ENCODE results near the gene ING4. TPM values are rescaled to one million over a fixed set of nuclear protein-coding genes. Genes with fewer than 3 reads are reported as not detected.
A peak's percentile ranks its signal among the peaks of the same experiment; 100 is the strongest.

ING4 gene
- polyA plus RNA-seq, 3 donors, result 125 to 134 (median 128) TPM

DNA sequence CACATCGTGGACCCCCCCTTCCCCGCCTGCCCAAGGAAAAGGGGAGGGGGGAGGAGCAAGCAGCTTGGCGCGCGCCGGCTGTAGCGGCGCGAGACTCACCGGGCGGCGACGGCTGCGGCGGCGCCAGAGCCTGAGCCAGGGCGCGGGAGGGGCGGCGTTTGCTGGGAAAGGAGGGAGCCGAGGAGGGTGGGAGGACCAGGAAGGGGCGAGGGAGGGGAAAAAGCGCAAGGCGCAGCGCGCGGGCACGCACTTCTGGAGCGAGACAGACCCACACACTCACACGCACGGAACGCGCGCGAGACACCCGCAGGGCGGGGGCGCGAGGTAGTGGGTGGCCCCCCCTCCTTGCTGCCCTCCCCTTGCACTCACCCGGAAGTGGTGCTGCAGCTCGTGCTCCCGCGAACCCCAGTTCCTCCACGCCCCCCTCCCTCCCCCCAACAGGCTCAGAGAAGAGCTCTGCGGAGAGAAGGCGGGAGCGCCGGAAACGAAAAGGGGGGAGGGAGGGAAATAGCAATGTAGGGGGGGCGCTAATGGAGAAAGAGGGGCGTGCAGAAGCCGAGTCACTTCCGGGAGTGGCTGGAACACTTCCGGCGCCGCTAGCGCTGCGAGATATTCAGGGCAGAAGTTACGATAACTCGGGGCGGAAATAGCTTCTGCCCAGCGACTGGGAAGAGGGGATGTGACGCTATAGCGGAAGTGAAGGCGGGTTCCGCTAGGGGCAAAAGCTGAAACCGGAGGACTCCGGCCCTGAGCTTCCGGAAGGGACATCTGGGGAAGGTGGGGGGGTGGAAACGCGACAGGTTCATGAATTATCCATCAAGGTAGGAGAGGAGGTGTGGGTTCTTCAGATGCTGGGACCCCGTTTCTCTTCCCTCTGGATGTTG, 26.3 kb upstream of the ING4 start, which contains the start of gene ZNF384:
Gene ZNF384 (minus strand): TSS at position 377 of the 884 bp plus-strand sequence. CDS start 9,855 bp downstream, outside the sequence.
- peak; percentile 97 to 99 (median 99) for DNase-seq (ENCODE audit: low read depth in 3 of 3, low spot score in 2 of 3)

DNA sequence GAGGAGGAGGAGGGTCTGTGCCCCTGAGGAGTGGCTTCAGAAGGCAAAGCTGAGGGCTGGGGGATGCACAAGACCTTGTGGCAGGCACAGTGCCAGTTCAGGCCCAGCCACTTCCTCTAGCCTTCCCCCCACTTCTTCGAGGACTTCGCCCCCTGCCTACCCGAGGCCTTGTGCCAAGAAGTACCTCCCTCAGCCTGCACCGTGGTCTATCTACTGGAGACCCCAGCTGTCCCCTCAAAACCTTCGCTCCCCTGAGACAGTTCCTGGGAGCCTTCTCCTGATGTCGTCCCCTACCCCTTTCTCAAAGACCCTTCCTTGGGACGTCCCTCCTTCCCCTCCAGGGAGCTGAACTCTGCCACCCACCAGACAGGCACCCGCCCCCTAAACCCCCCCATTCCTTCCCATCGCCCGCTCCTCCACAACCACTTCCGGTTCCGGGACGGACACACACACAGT, 25.7 kb upstream of the ING4 start:
- DNase-seq (ENCODE audit: low read depth in 3 of 3, low spot score in 2 of 3), result peak in 1 of 3 donors; percentile 23

GRCh38 chr12:6685814-6686213, 22.9 kb upstream of the ING4 start:
- no peak for DNase-seq (ENCODE audit: low read depth in 3 of 3, low spot score in 2 of 3)

DNA sequence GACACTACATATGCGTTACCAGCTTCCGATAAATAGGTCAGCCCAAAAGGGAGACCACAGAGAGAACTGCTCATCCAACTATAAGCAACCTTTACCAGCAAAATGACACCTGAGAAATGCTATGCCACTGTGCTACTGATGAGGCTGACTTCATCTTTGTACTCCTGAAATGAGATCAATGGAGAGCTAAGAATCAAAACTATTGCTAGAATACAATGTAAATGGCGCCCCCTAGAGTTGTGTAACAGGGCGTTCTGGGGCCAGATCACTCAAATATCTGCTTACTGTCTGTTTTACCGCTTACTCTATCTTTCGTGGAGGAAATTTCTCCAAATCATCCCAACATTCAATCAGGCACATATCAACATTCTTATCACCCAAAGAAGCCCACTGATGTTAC, 21.7 kb upstream of the ING4 start:
- DNase-seq (ENCODE audit: low read depth in 3 of 3, low spot score in 2 of 3), result no peak

DNA sequence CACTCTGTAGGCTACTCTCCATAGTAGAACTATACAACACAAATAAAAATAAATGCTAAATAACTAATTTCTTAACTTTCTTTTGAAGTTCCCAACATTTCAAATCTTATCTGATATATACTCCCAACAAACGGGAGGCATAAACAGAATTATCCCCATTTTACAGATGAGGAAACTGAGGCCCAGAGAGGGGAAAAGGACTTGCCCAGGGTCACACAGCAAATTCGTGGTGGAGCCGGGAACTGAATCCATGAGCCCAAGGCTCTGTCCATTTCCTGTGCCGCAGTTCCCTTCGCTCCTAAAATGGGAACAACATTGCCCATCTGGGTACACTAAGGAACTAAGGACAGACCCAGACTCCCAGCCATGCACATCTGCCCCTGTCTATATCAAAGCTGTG, 14.0 kb upstream of the ING4 start:
- DNase-seq (ENCODE audit: low read depth in 3 of 3, low spot score in 2 of 3), result no peak

DNA sequence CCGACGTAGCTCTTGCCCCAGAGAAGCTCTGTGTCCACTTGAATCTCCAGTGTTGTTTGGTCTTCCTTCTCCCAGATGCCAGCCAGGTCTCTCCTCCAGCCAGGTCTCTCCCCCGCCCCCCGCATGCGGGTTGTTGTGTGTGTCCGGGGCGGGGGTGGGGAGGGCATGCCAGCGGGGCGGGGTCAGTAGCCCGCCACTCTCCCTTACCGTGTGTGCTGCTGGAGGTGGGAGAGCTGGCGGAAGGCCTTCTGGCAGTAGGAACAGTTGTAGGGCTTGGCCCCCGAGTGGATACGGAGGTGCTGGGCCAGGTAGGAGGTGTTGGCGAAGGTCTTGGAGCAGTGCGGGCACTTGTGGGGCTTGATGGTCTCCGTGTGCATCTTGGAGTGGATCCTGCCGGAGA, 9.2 kb upstream of the ING4 start:
- DNase-seq (ENCODE audit: low read depth in 3 of 3, low spot score in 2 of 3), result no peak

DNA sequence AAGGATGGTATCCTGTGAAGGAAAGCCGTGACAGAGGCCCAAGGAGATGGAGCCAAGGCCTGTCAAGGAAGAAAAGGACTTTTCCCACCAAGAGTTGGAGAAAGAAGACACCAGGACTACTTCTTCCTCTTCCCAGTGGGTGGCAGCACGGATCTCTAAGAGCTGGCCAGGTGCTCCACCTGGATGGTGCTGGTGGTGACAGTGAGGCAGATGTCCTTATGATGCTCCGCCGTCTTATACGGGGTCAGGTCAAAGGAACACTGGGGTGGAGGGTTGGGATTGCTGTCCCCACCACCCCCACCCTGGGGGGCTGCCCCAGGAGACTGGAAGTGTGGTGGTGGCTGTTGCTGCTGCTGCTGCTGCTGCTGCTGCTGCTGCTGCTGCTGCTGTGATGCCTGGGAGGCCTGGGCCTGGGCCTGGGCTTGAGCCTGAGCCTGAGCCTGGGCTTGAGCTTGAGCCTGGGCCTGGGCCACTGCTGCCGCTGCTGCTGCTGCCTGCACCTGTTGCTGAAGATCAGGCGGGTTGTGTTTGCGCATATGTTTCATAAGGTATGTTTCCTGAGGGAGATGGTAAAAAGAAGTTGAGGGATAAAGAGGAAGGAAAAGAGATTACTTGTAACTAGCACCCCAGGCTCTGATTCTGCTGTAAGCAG, 4.8 kb upstream of the ING4 start:
- DNase-seq (ENCODE audit: low read depth in 3 of 3, low spot score in 2 of 3), result no peak

- no peak for DNase-seq (ENCODE audit: low read depth in 3 of 3, low spot score in 2 of 3)
Measured at GRCh38 chr12:6666211-6666610, 3.3 kb upstream of the ING4 start.

DNA sequence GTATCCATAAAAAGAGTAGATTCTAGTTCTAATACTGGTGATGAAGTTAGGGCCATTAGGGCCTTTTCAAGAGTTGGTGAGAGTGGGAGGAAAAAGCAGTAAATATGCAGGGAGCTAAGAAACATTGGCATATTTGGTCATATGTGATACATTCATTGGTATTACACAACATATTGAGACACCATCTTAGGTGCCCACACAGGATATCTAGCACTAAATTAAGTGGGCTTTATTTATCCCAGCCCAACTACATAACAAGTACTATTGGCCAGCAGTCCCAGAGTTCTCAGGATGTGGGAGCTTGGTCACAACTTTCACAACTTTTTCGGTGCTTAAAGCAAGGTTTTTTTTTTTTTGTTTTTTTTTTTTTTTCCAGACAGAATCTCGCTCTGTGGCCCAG, 2.0 kb upstream of the ING4 start:
- DNase-seq (ENCODE audit: low read depth in 3 of 3, low spot score in 2 of 3), result no peak

DNA sequence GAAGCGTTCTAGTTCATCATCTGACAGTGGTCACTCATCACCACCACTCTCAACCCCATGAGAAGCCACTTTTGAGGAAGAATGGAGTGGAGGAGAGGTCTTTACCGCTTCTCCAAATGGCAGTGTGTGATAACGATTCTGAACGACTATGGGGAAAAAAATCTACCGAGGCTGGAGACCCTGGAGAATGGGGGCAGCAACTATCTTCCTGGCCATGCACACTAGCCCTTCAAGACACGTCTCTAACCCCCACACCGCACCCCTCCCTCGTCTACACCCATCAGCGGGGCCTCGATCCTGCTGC, 365 bp downstream of the ING4 start:
- no peak for DNase-seq (ENCODE audit: low read depth in 3 of 3, low spot score in 2 of 3)

- no peak for DNase-seq (ENCODE audit: low read depth in 3 of 3, low spot score in 2 of 3)
Measured at GRCh38 chr12:6653987-6654386, 8.9 kb downstream of the ING4 start.

DNA sequence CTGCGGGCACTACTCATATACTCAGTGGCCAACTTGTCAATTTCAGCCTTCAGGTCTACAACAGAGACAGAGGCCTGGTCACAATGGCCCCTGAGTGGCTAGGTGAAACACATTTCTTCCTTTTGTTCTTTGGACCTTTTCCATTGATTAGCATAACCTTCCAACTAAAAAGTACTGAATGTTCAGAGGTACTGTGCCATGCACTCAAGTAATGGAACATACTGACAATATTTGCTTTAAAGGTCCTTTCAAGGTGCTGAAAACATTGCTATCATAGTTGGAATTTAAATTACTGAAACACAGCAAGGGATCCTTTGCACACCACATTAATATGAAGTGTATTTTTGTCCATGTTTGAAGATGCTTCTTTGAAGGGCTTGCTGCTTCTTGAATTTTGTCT, 9.6 kb downstream of the ING4 start:
- DNase-seq (ENCODE audit: low read depth in 3 of 3, low spot score in 2 of 3), result no peak

GRCh38 chr12:6652391-6652790, 10.5 kb downstream of the ING4 start:
- DNase-seq (ENCODE audit: low read depth in 3 of 3, low spot score in 2 of 3), result no peak

DNA sequence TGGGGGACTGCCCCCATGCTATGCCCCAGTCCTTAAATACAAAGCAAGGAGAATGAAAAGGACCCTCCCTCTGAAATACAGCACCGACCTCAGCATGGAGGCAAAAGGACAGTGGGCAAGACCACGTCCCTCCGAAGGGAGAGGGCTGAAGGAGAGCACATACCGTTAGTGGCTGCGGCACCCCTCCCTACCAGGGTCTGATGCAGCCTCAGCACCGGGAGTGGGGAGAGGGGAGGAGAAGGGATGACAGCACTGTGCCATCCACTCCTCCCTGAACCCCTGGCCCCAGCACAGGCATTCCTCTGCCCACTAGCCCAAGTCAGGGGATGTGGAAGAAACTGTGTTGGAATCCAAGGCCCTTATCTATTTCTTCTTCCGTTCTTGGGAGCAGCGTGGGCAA, 12.1 kb downstream of the ING4 start:
- DNase-seq (ENCODE audit: low read depth in 3 of 3, low spot score in 2 of 3), result no peak

DNA sequence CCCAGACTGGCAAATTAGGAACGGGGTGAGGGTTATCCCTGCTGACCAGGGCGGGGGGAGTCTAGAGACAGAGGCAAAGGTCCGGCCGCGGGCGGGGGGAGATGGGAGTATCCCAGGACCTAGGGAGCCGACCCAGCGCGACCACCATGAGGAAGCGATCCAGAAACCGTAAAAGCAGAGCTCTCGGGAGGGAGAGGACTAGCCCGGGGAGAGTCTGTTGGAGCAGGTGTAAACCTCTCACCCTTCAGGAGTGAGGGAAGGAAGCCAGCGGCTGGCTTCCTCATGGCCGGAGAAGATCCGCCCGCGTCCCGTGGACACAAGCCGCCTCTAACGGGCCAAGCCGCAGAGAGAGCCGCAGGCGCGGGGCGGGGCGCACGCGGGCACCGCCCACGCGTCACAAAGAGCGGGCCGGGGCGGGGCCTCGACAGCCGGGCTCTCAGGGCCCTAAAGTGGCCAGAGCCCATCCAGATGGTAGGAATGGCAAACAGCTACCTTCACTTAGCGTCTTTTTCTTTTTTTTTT, 15.8 kb downstream of the ING4 start, which contains the start of gene ACRBP:
Gene ACRBP (minus strand): TSS at position 350 of the 522 bp plus-strand sequence. CDS start 66 bp downstream, at position 284.
- peak in 1 of 3 donors; percentile 40 for DNase-seq (ENCODE audit: low read depth in 3 of 3, low spot score in 2 of 3)

DNA sequence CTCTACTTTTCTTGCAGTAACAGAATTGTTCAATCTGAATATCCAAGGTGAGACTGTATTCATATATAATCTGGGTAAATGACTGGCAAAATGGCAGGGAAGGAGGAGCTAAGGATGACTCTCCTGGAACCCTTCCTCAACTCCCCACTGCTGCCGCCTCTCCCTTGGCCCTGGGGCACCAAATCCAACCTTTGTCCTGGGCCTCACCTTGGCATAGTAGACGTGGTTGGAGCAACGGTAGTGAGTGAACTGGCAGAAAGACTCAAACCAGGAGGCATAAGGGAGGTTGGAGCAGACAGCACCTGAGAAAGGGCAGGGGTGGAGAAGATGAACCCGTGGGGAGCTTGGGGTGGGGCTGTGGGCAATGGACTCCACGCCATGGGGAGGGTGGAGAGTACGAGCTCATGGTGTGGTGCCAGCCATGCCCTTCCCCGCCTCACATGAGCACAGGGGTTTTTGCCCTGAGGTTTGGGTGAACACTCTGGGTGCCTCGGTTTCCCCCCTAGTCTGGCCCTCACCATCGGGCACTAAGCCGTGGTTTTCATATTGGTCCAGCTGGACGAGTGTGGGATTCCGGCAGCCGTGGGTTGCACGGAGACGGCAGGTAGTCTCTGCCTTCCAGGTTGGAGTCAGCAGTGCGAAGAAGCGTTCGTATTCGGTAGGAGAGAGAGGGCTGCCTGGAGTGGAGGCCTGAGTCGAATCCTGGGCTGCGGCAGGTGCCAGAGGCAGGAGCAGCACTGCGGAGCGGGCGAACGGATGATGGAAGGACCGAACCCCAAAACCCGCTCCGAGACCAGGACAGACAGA, 16.4 kb downstream of the ING4 start:
- DNase-seq (ENCODE audit: low read depth in 3 of 3, low spot score in 2 of 3), result no peak

DNA sequence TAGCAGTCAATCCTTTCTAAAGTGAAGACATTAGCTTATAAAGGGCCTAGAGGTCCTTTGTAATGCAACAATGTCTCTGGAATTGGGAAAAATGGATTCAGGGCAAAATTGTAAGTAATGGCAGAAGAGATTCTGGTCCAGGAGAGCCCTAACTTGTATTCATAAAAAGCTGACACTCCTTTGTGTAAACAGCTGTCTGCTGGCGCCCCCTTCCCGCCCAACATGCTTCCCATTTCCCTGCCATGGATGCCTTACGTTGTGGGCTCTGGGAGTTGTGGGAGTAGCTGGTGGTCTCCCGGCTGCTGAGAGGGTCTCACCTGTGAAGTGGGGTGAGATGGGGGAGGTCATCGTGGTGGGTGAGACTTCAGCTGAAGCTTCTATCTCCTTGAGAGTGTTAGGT, 18.0 kb downstream of the ING4 start:
- DNase-seq (ENCODE audit: low read depth in 3 of 3, low spot score in 2 of 3), result no peak

GRCh38 chr12:6644257-6644596, 18.7 kb downstream of the ING4 start:
- no peak for DNase-seq (ENCODE audit: low read depth in 3 of 3, low spot score in 2 of 3)

GRCh38 chr12:6643569-6644256, 19.2 kb downstream of the ING4 start:
- DNase-seq (ENCODE audit: low read depth in 3 of 3, low spot score in 2 of 3), result no peak

- no peak for DNase-seq (ENCODE audit: low read depth in 3 of 3, low spot score in 2 of 3)
Measured at GRCh38 chr12:6641131-6641530, 21.8 kb downstream of the ING4 start.
